HepG2 (cell line): Measurements from ENCODE around the gene CCDC33.

Source experiments
- NAIF1 ChIP-seq: sonication (generic); formaldehyde crosslinking; IDR thresholded peaks from 2 replicates; pipeline ENCODE4 v1.5.0; 2020; ENCODE audit warnings: mild to moderate bottlenecking, missing genetic modification reagents, borderline replicate concordance
- TCF12 ChIP-seq, 2 experiments: fragments of 450-650 bp in 1 of 2; sonication (generic) in 1 of 2; formaldehyde crosslinking in 1 of 2; IDR thresholded peaks; 2 replicates each; pipeline versions ENCODE4 v1.6.1 to v1.8.0; 2017 to 2022; ENCODE audit warnings: antibody characterized with exemption in 1 of 2, mild to moderate bottlenecking in 1 of 2, missing genetic modification reagents in 1 of 2, moderate library complexity in 1 of 2
- ZNF549 ChIP-seq: sonication (generic); formaldehyde crosslinking; IDR thresholded peaks from 2 replicates; pipeline ENCODE4 v1.5.0; 2020; ENCODE audit warnings: missing genetic modification reagents

DNA sequence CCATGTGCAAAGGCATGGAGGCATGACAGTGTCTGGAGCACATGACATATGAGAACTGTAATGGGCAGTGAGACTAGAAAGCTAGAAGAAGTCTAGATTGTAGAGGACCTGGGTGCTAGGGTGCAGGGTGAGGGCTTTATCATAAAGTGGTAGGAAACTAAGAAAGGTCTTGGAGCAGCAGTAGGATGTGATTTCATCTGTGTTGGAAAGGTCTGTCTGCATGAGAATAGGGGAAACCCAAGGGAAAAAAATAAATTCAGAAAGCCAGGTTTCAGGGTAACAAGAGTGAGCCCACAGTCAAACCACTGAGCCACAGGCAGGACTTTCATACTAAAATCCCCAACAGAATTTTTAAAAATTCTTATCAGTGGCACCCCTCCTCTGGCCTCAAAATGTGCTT lies 54.5 kb downstream of the CCDC33 start:
- TF ChIP-seq ZNF549 (CRISPR knock-in tag) = no peak
- TF ChIP-seq TCF12 (IDR thresholded peaks at IDR 0.05) = no peak
- no peak for TF ChIP-seq TCF12 (CRISPR knock-in tag; IDR thresholded peaks at IDR 0.05)
- TF ChIP-seq NAIF1 (CRISPR knock-in tag) = no peak
